ENCODE results near the gene ICAM1.
A peak's percentile ranks its signal among the peaks of the same experiment; 100 is the strongest.

The ICAM1 gene

GRCh38 chr19:10293637-10294367 is 22.9 kb downstream of the ICAM1 start:
- DNase-seq (ENCODE audit: low spot score): no peak

GRCh38 chr19:10294368-10294697 is 23.4 kb downstream of the ICAM1 start:
- DNase-seq (ENCODE audit: low spot score): no peak

GRCh38 chr19:10295305-10295846 is 24.5 kb downstream of the ICAM1 start:
- DNase-seq (ENCODE audit: low spot score): peak; percentile 85

- DNase-seq (ENCODE audit: low spot score): no peak
These were observed 25.1 kb downstream of the ICAM1 start for GRCh38 chr19:10295847-10296591.

GRCh38 chr19:10299545-10300458 is 28.9 kb downstream of the ICAM1 start:
- no peak for DNase-seq (ENCODE audit: low spot score)

- DNase-seq (ENCODE audit: low spot score): no peak
These were observed 34.4 kb downstream of the ICAM1 start for GRCh38 chr19:10305139-10305806.

GRCh38 chr19:10306327-10306726 is 35.4 kb downstream of the ICAM1 start:
- DNase-seq (ENCODE audit: low spot score): no peak

- DNase-seq (ENCODE audit: low spot score): no peak
These were observed 38.5 kb downstream of the ICAM1 start, which contains the start of gene ZGLP1 for GRCh38 chr19:10309423-10309822. Gene ZGLP1 (minus strand): TSS chr19:10309815.

- peak; percentile 97 for DNase-seq (ENCODE audit: low spot score)
These were observed 44.7 kb downstream of the ICAM1 start, which contains the start of gene FDX2 for GRCh38 chr19:10315335-10316214. Gene FDX2 (minus strand): TSS chr19:10316015. CDS start chr19:10315996, 19 bp downstream.

- DNase-seq (ENCODE audit: low spot score): no peak
These were observed 45.5 kb downstream of the ICAM1 start for GRCh38 chr19:10316229-10317044.

- no peak for DNase-seq (ENCODE audit: low spot score)
These were observed 46.3 kb downstream of the ICAM1 start for GRCh38 chr19:10317045-10317856.

- DNase-seq (ENCODE audit: low spot score): no peak
These were observed 47.0 kb downstream of the ICAM1 start for GRCh38 chr19:10317857-10318462.

- DNase-seq (ENCODE audit: low spot score): no peak
These were observed 48.1 kb downstream of the ICAM1 start for GRCh38 chr19:10318807-10319682.

GRCh38 chr19:10320602-10321416 is 49.9 kb downstream of the ICAM1 start:
- no peak for DNase-seq (ENCODE audit: low spot score)

- no peak for DNase-seq (ENCODE audit: low spot score)
These were observed 50.5 kb downstream of the ICAM1 start for GRCh38 chr19:10321417-10321797.
